CD4-positive, alpha-beta T cell treated with Interleukin-6 for 4 hours (primary cell): ENCODE results near the gene MYO1H.
A peak's percentile ranks its signal among the peaks of the same experiment; 100 is the strongest.

Experiments
- DNase-seq: peaks from one replicate; pipeline ENCODE4 v3.0.0-alpha.2; 2020; ENCODE audit warnings: mixed read lengths

MYO1H gene

DNA sequence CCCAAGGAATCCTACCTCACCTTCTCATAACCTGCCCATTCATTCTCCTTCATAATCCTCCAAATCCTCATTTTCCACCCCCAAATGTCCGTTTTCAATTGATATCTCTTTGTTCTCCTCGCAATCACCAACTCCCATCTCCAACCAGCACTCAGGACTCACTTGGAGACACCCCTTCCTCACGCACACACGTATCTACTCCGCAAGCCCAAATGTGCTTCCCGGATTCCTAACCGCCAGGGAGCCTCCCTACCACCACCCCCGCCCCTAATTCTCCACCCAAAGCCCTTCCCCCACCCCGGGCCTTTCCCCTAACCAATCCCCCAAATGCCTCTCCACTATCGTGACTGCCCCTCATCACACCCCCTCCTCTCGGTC, 129.1 kb downstream of the MYO1H start:
- no peak for DNase-seq

DNA sequence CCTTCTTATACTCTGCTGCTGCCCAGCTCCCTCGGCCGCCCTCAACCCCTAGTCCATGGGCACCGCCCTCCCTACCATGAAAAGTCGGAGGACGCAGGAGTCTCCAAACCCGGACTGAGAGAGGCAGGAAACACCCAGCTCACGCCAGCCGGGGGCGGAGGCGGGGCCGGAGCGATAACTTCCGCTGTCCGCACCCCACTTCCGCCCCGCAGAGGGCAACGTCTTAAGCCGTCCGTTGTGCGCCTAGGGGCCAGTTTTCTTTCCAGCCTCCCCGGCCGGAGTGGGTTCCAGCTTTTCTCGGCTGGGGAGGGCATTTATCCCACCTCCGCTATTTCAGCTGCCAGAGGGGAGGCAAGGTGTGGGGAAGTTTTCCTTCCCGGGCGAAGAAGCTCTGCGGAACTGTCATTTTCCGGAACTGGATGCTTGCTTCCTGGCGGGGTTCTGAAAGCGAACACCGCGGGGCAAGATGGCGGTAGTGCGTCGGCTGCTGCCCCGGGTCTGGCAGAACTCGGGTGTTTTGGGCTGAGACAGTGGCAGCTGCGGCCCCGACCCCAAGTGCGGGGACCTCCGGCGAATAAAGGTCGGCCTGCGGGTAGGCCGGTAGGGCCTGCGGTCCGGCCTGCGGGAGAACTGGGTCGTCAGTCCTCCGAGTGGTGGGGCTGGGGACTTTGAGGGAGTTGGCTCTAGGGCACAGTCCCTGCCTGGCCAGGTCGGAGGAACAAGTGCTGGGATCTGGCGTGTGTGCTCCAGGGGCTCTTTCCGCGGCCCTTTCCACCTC, 129.7 kb downstream of the MYO1H start, which contains the start of the genes KCTD10 and UBE3B:
Gene KCTD10, minus strand, starts transcription at position 116 of the 778 bp plus-strand sequence. Its CDS starts 38 bp downstream, at position 78.
Gene UBE3B, plus strand, starts transcription at position 450 of the 778 bp plus-strand sequence. CDS start 5,918 bp downstream, outside the sequence.
- peak; percentile 88 for DNase-seq

DNA sequence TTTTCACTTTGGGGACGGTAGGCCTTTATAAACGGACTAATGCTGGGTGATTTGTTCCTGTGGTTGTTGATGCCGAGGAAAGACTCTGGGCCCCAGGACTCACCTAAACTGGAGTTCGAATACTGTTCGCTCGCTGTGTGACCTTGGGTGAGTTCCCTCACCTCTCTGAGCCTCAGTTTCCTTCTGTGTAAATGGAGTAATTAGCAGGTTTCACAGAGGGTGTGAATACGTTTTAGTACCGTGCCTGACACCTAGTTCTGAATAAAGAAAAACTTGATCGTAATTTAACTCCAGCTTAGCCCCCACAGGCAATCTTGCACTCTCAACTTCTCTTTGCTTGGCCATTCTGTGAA, 130.2 kb downstream of the MYO1H start:
- no peak for DNase-seq

DNA sequence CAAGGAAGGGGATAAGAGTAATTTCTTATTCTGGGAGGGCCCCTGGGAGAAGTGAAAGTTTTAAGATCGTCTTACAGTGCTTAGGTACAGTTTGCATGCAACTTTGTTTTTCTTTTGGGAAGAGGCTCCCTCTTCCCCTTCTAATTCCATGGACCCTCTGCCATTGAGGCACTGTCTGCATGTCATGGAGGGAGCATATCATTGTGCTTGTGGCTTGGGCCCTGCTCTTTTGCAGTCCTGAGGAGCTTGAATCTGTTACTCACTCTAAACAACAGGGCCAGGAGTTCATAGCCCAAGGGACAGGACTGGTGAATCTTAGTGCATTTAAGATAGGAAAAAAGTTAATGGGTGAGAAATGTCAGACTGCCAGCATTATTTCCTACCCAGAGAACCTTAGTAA, 132.1 kb downstream of the MYO1H start:
- no peak for DNase-seq

DNA sequence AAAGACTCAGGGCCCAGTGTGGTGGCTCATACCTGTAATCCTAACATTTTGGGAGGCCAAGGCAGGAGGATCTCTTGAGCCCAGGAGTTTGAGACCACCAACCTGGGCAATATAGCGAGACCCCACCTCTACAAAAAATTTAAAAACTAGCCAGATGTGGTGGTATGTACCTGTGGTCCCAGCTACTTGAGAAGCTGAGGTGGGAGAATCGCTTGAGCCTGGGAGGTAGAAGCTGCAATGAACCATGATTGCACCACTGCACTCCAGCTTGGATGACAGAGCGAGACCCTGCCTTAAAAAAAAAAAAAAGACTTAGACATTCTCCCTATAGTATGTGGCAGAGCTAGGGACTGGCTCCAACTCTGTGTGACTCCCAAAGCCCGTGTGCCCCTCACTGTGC, 132.7 kb downstream of the MYO1H start:
- DNase-seq, result no peak

DNA sequence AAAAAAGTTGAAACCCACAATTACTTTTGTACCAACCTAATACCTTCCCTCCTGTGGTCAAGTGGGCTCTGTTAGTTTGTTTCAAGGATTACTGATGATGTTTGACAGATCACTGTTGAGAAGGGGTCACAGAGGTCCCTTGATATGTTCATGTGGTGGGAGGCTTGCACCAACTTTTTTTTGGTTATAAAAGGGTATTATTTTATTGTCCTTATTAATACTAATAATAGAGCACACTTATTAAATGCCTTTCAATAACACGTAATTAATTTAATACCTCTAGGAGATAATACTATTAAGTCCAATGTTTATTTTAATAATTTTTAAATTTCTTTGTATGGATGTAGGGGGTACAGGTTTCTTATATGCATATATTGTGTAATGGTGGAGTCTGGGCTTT, 134.2 kb downstream of the MYO1H start:
- DNase-seq, result no peak

DNA sequence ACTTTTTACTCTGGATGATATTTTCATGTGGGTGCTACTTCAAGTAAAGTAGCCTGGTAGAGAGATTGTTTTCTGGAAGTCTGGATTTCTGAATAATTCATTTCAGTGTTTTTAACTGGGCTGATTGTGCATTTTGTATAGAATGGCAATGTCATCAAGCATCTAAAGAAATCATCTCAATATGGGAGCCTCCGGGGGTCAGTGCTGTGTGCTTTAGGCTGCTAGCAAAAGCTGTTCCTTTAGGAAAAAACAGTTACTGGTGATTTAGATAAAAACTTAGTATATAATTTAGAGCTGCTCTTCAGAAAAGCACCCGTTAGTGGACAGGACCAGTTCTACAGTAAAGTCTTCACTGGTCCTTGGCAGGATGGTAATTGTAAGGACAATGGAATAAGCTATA, 134.8 kb downstream of the MYO1H start:
- no peak for DNase-seq

DNA sequence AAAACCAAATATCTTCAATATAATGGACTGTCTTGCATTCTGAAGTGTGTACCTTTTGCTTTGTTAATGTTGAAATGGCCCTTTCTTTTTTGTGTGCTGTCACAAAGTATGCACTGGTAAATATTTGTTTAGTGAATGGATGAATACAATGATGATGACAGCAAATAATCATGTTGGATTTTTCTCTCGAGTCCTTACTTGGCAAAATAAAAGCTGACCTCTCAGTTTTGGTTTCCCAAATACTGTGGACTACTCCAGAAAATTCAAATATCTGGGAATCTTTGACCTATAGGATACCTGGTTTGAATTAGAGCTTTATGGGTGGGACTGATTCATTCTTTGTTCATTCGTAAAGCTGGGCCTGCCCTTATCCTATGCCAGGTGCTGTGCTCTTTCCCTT, 135.2 kb downstream of the MYO1H start:
- no peak for DNase-seq

DNA sequence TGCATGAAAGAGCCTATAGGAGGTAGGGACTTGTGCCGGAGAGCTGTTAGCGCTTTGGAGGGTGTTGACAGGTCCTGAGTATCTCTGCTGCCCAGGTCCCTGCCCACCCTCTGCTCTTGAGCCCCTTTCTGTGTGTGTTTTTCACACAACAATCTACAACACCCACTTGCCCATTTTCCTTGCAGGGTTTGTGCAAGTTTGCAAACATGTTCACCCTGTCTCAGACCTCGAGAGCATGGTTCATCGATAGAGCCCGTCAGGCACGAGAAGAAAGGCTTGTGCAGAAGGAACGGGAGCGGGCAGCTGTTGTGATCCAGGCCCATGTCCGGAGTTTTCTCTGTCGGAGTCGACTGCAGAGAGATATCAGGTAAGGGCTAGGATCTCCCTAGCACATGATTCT, 135.6 kb downstream of the MYO1H start:
- no peak for DNase-seq

DNA sequence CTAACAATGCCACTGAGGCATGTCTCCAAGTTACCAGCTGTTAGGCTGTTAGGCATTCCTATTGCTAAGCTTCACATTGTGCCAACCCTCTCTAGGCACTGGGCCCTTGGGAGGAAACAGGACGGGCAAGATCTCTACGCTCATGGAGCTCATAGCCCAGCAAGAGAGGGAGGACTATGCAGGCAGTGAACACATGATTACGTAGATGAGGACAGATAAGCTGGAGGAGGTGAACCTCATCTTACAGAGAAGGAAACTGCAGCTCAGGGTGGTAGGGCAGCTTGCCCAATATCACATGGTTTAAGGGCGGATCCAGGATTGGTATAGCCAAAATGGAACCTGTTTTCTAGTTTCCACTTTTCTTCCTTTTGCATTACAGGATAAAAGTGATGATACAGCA, 137.5 kb downstream of the MYO1H start:
- no peak for DNase-seq

DNA sequence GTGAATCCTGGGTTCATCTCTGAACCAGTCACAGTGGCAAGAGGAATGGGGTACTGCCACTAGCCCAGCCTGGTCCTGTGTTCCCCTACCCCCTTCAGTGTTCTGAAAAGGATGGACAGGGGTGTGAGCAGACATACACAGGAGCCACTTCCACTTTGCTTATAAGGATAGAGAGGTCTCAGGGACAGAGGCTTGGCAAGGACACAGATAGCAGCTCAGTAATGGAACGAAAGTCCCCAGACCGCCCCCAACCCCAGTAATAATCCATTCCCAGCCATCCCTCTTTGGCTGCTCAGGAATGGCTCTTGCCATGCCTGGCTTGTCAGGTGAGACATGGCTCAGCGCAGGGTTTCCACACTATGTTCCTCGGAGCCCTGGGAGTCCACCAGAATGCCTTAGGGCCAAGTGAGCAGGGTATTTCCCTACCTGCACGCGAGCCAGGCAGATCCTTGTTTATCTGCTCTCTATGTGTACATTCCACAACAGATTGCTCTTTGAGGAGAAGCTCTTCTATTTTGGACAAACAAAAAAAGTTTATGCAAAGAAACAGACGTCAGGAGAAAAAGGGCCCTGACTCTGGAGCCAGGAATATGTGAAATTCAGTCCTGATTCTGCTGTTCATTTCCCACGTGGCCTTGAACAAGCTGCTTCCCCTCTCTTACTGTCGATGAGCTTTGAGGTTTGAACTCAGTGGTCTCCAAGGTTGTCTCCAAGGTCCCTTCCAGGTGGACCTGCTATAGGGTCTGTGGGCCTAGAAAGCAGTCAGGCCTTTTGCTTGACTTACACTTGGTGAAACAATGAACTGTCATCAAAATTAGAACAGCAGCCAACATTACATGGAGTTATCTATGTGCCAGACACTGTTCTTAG, 139.7 kb downstream of the MYO1H start:
- no peak for DNase-seq

DNA sequence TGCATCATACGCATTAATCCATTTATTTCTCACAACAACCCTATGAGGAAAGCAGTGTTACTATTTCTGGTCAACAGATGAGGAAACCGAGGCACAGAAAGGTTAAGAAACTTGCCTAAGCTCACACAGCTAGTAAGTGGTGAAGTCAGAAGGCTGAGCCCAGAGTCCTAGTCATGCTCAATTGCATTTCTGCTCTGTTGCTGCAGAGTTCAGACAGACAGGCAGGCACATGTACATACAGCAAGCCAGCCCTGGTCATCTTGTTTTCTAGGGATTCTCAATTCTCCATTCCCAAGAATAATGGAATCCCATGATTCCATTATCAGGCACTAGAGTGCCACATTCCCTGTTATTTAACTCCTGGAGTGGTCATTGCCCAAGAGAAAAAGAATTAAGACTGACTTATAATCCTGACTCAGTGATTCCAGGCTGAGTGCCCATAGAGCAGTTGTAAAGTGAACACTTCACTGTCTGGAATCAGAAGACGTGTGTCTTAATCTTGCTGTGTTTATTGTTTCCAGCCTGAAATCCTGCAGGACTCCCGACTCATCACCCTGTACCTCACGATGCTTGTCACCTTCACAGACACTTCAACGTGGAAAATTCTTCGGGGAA, 140.5 kb downstream of the MYO1H start:
- DNase-seq, result no peak

DNA sequence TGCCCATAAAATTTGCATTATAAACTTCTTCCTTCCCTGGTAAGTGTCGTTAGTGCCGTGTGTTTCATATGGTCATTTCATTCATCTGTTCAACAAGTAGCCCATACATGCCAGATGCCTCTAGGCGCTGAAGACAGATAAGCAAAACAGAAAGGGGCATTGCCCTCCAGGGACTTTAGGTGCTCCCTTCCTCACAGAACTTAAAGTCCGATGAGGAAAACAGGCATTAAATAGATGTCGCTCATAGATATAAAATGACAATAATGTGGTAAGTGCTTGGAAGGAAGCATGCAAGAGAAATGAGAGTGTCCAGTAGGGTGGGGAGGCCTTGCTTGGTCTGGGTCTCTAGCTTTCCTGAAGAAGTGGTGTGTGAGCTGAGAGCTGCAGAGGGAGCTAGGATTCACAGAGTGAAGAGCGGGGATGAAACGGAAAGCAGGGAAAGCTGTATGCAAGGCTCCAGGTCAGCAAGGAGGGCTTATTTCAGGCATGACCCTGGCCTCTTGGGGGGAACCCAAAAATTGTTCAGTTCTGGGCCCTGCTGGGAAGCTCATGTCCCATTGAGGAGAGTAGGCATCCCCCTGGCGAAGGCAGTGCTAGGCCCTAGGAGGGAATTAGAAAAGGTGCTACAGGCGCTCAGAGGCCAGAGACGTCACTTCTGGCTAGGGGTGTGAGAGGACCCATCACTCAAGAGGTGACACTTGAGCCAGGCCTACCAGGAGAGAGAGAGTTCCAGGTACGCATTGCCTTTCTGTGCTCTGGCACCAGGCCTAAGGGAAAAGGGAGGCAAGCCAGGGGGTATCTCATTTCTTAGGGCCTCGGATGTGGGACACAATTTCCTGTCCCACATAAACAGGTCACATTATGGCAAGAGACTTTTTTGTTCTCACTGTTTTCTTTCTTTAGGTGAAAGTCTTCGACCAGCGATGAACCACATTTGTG, 141.6 kb downstream of the MYO1H start:
- no peak for DNase-seq

DNA sequence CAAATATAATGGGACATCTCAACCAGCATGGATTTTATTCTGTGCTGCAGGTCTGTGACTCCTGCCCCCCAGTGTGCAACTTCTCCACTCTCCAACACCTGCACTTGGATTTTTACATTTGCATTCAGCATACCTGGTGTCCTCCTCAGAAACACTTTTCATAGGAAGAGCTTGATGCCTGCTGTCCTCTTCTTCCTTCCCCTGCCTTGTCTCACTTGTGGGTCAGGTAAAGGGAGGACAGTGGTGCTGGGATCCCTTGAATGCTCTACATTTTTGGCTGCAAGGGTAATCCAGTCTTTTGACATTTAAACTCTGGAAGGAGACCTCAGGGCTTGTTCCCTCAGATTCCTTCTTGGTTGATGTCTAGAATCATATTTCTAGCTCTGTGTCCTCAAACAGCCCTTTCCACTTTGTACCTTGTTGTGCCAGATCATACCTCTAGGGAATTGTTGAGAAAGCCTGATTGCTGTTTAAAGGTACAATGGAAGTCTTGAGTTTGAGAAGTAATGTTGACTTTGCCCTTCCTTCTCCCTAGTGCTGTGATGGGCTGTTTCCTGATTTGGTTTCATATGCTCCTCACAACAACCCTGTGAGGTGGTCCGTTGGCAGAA, 142.4 kb downstream of the MYO1H start:
- no peak for DNase-seq

DNA sequence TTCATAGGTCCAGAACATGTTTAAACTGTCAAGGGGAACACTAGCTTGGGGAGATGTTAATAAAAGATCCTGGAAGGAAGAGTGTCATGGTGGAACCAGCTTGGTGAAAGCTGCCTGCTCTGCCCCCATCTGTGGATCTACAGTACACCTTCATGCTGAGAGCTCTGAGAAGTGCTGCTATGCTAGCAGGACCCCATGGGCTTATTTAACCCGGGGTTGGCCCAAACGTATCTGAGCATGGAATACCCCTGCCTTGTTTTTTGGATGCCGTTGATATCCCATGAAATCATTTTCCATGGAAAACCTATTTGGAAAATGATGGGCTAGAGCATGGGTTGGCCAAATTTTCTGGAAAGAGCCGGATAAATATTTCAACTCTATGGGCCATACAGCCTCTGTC, 144.0 kb downstream of the MYO1H start:
- DNase-seq, result no peak

DNA sequence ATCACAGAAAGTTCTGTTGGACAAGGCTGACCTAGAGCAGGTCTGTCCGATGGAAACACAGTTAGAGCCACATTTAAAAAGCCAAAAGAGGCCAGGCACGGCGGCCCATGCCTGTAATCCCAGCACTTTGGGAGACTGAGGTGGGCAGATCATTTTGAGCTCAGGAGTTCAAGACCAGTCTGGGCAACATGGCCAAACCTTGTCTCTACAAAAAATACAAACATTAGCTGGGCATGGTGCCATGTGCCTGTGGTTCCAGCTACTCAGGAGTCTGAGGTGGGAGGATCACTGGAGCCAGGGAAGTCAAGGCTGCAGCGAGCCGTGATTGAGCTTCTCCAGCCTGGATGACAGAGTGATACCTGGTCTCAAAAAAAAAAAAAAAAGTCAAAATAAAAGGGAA, 144.7 kb downstream of the MYO1H start:
- DNase-seq, result no peak

DNA sequence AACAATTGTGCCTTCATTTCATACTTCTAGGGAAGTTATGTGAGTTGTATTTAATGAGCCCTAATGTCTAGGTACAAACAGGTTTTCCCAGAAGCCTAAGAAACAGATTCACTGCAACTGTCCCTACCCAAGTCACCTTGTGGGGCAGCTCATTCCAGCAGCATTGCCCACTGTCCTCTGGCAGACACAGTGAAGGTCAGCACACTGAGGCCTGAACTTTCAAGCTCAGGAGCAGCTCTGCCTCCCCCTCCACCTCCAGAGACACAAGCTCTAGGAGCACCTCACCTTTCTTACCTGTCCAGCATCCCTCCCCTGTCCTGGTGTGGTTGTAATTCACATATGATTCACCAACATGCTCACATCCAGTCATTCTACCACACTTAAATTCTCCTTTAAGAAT, 145.4 kb downstream of the MYO1H start:
- no peak for DNase-seq

DNA sequence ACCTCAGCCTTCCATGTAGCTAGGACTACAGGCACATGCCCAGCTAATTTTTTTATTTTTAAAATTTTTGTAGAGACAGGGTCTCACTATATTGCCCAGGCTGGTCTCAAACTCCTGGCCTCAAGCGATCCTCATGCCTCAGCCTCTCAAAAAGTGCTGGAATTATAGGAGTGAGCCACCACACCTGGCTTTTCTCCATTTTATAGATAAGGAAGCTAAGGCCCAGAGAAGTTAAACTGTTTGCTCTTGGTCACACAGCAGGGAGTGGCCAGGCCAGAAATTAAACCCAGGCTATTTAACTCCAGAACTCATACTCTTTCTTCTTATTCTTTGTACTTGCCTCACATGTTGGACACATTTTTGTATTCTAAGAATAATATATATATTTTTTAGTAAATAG, 146.2 kb downstream of the MYO1H start:
- DNase-seq, result no peak

DNA sequence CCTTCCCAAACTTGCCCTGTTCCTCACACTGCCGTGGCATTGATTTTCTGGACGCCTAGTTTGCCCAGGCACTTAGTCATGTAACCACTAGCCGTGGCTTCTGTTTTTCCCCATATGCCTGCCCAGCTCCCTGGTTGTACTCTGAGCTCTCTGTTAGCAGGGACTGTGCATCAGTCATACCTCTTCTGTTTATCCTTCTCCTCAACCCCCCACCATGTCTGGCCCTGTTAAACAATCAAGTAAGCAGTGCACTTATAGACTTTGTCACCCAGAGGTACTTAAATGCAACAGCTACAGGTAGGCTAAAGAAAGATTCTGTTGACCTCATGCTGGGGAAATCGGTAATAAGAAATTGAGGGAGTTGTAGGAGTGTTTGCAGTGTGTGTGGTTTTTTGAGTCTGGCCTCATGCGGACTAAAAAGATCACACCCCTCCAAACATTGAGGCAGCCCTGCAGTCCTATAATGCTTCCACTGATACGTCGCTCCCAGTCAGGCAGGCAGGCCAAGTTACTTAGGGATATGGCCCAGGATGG, 146.7 kb downstream of the MYO1H start:
- DNase-seq, result no peak

DNA sequence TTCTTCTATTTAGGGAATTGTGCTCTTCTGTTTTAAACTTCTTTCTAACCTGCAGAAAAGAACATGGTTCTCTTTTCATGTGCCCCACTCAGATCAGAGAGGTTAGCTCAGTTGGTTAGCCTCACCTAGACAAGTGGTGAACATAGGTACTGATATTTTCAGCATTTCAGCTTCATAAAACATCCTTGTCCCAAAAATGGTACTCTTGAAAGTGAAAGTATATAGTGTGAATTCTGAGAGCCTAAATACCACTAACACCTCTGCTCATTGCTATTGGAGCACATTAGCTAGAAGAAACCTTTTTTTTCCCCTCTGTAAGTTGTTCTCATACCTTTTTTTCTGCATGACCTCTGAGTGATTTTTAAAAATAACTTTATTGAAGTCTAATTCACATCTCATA, 147.3 kb downstream of the MYO1H start:
- no peak for DNase-seq

DNA sequence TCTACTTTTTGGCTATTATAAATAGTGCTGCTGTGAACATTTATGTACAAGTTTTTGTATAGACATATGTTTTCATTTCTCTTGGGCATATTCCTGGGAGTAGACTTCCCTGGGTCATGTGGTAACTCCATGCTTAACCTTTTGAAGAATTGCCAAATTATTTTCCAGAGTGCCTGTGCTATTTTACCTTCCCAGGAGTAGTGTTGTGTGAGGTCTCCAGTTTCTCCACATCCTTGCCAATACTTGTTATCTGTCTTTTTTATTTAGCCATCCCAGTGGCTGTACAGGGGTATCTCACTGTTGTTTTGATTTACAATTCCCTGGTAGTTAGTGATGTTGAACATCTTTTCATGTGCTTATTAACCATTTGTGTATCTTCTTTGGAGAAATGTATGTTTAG, 148.6 kb downstream of the MYO1H start:
- no peak for DNase-seq

DNA sequence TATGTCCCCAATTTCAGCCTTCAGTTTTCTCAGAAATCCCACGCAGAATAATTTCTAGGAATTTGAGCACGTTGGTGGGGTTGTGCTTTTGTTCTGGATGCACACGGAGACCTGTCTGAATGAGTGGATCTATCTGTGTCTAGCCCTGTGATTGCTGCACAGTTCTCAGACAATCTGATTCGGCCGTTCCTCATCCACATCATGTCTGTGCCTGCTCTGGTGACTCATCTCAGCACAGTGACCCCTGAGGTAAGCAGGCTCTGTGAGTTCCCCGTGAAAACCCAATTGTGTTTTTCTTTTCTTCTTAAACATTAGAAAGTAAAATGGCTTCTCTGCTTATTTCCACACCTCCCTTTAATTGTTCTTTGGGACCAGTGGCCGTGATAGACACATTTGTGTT, 150.0 kb downstream of the MYO1H start:
- no peak for DNase-seq
